Measurements from ENCODE around the gene MYH9. TPM values are rescaled to one million over a fixed set of nuclear protein-coding genes. Genes with fewer than 3 reads are reported as not detected.

The MYH9 gene
- total RNA-seq, 1 donor from 2014 or later, result 1,511 TPM

GRCh38 chr22:36386900-36387708, 663 bp downstream of the MYH9 start:
- no peak for DNase-seq (ENCODE audit: low read depth, low spot score)

- no peak for DNase-seq (ENCODE audit: low read depth, low spot score)
These were observed 1.3 kb downstream of the MYH9 start for GRCh38 chr22:36386351-36386899.

GRCh38 chr22:36385491-36386350, 2.0 kb downstream of the MYH9 start:
- DNase-seq (ENCODE audit: low read depth, low spot score), result no peak

DNA sequence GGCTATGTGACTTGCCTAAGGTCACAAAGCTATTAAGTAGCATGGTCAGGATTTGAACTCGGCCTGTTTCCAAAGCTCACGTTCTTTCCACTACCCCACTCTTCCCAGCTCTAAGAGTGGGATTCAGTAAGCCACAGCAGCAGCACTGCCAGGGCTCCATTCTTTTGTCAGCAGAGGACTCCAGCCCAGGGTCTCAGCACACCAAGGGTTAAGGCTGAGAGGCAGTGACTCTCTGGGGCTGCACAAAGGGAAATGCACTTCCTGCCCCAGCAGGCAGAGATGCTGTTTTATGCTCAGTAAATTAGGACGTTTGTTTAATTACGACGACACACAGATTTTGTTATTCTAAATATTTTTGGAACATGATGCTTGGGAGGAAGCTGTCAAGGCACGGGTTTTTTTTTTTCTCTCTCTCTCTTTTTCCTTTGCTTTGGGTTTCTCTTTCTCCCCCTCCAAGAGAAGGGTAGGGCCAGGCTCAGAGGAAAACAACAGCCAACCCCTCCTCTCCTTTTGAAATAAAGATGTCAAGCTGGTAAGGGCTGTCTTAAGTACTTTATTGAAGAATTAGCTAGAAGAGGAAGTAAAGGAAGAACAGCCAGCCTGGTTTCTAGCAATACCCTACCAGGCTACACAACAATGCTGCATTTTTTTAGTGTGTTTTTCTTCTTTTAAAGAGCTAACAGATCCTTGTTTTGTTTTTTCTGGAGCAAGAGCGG, 2.8 kb downstream of the MYH9 start:
- DNase-seq (ENCODE audit: low read depth, low spot score), result no peak

GRCh38 chr22:36383110-36383581, 4.6 kb downstream of the MYH9 start:
- DNase-seq (ENCODE audit: low read depth, low spot score), result no peak

DNA sequence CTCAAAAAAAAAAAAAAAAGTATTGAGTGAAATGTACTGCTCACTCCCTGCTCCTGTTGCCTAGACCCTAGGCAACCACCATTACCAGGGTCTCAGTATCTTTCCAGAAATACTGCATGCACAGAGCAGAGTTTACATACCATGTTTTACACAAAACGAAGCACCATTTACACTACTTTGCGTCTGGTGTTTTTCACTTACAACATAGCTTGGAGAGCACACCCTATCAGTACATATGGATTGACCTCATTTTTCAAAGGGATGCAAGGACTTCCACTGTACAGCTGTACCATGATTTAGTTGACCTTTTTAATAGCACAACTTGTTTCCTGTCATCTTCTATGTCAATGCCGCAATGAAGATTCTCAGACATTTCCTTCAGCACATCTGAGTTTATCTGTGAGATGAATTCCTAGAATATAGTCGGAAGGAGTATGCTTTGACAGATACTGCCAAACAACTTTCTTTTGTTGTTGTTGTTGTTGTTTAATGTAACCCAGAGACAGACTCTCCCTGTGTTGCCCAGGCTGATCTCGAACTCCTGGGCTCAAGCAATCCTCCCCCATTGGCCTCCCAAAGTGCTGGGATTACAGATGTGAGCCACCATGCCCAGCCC, 6.1 kb downstream of the MYH9 start:
- DNase-seq (ENCODE audit: low read depth, low spot score), result no peak

- DNase-seq (ENCODE audit: low read depth, low spot score), result no peak
These were observed 8.0 kb downstream of the MYH9 start for GRCh38 chr22:36379593-36380361.

DNA sequence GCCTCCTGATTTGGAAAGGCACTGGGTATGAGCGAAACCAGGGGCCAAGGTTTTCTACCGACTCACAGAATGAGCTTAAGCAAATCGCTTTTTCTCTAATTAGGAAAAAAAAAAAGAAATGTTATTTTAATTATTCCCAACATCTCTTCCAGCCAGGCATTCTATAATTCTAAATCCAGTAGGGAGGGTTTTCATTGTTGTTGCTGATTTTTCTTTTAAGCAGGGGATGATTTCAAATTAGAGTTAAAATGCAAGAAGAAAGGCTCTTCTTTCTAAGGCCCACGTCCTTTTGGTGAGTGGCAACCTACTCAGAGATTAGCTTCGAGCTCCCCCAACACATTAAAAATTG, 8.9 kb downstream of the MYH9 start:
- no peak for DNase-seq (ENCODE audit: low read depth, low spot score)

GRCh38 chr22:36378080-36378868, 9.5 kb downstream of the MYH9 start:
- no peak for DNase-seq (ENCODE audit: low read depth, low spot score)

DNA sequence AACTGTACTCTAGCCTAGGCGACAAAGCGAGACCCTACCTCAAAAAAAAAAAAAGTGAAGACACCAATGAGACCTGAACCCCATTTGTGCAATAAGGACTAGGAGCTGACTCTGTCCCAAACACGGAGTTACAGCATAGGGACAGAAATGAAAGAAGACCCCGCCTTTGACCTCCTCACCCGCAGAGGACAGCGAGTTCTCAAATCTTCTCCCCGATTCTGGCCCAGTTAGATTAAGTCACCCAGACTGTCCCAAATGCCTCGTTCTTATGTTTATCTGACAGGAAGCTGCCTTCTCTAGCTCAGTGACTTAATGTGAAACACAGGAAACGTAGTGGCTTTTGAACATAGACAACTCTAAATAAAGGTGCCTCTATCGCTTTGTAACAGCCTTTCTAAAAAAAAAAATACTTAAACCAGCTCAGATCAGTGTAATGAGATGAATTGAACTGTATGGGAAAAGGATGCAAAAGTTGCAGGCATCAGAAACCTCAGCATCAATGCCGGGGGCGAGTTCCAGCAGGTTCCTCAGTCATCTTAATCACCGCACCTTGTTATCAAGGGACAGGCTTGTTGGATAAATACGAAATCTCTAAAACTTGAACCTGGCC, 10.6 kb downstream of the MYH9 start:
- no peak for DNase-seq (ENCODE audit: low read depth, low spot score)

DNA sequence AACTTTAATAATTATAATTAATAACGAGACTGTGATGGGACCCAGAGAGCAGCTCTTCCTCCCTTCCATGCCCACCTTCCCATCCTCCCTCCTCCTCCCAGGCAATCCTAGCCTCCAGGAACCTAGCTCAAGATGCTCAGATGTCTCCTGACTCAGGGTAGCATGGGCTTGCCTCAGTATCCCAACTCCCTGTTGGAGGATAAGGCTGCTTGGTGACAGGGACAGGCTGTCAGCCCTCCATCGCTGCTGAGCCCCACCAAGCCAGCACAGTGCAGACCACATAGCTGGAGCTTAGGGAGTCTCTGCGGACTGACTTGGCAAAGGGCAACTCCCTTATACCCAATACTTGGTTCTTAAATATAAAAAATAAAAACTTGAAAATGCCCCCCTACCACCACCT, 11.5 kb downstream of the MYH9 start:
- DNase-seq (ENCODE audit: low read depth, low spot score), result no peak

GRCh38 chr22:36375071-36375980, 12.4 kb downstream of the MYH9 start:
- no peak for DNase-seq (ENCODE audit: low read depth, low spot score)

DNA sequence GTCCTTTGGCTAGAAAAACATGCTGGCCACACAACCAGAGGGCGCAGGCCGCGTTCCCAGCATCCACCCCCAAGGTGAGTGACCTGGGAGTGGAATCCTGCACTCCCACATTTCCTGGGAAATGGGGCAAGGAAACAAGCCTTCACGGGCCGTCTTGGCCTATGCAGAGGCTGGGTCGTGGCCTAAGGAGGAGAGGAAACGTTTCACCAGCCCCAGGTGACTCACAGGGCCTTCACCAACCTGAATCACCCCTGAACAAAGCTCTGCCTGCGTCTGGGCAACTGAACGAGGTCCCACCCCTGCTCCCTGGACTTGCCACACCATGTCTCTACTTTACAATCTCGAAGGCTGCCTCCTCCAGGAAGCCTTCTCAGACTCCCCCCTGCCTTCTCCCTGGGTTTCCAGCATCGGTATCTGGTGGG, 13.2 kb downstream of the MYH9 start:
- no peak for DNase-seq (ENCODE audit: low read depth, low spot score)

GRCh38 chr22:36373258-36373579, 14.5 kb downstream of the MYH9 start:
- no peak for DNase-seq (ENCODE audit: low read depth, low spot score)

DNA sequence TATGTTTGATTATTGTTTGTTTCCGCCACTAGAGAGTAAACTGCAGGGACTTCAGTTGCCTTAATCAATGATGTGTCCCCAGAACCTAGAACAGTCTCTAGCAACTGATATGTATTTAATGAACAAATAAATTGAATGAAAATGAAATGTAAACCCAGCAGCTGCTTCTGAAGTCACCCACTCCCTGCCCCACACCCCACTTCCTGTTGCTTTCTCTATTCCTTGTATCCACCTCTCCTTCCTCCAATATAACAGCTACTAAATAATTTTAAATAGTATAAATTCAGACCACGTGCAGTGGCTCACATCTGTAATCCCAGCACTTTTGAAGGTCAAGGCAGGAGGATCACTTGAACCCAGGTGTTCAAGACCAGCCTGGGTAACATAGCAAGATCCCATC, 15.8 kb downstream of the MYH9 start:
- no peak for DNase-seq (ENCODE audit: low read depth, low spot score)

GRCh38 chr22:36369922-36370791, 17.6 kb downstream of the MYH9 start:
- no peak for DNase-seq (ENCODE audit: low read depth, low spot score)
